ENCODE data around the gene MYLK3. TPM values are rescaled to one million over a fixed set of nuclear protein-coding genes. Genes with fewer than 3 reads are reported as not detected.

The MYLK3 gene
- total and polyA plus RNA-seq, 8 donors, result 0.11 to 0.37 (median 0.19) TPM

GRCh38 chr16:46700048-46700447 is 48.1 kb downstream of the MYLK3 start:
- Histone ChIP-seq H3K9me3 (no peaks in the 10 kb centered on the region), H3K36me3 (no peaks in the 10 kb centered on the region), H3K4me1 (no peaks in the 10 kb centered on the region), H3K27me3 (no peaks in the 10 kb centered on the region), H3K27ac (no peak overlapping the region), H3K4me3 (no peak overlapping the region)
- WGBS, 2 donors, result 92 to 94% methylated on average over 3 of the region's 3 CpGs
- DNase-seq, result no peak
- FAIRE-seq, result no peak
- TF ChIP-seq CTCF (IDR thresholded peaks at IDR 0.05), result no peak
- intact Hi-C loops (cut with DNase I), result no loop called here
- ATAC-seq, result no peak

- no peak for TF ChIP-seq CTCF (IDR thresholded peaks at IDR 0.05)
- Histone ChIP-seq H3K27me3 (no peaks in the 10 kb centered on the region), H3K36me3 (no peaks in the 10 kb centered on the region), H3K4me1 (no peaks in the 10 kb centered on the region), H3K27ac (no peak overlapping the region), H3K9me3 (no peaks in the 10 kb centered on the region), H3K4me3 (no peak overlapping the region)
- ATAC-seq (no peak), DNase-seq (no peak), FAIRE-seq (no peak)
- intact Hi-C loops (cut with DNase I), result no loop called here
- 35 to 43% methylated on average over 3 of the region's 3 CpGs for WGBS, 2 donors
Measured at GRCh38 chr16:46696957-46697356, 51.2 kb downstream of the MYLK3 start.

- Histone ChIP-seq H3K27ac (no peak overlapping the region), H3K36me3 (no peaks in the 10 kb centered on the region), H3K4me1 (no peaks in the 10 kb centered on the region), H3K27me3 (no peaks in the 10 kb centered on the region), H3K4me3 (no peak overlapping the region), H3K9me3 (no peaks in the 10 kb centered on the region)
- 84 to 94% methylated on average over 5 of the region's 5 CpGs for WGBS, 2 donors
- intact Hi-C loops (cut with DNase I), result no loop called here
- ATAC-seq (no peak), FAIRE-seq (no peak), DNase-seq (no peak)
- no peak for TF ChIP-seq CTCF (IDR thresholded peaks at IDR 0.05)
Measured at GRCh38 chr16:46695937-46696336, 52.2 kb downstream of the MYLK3 start.

- H3K9me3 ChIP-seq, result no peaks in the 10 kb centered on the region
- no peaks in the 10 kb centered on the region for H3K36me3 ChIP-seq
- no peaks in the 10 kb centered on the region for H3K27me3 ChIP-seq
- ATAC-seq (no peak), FAIRE-seq (no peak), DNase-seq (no peak)
- no peak overlapping the region for H3K27ac ChIP-seq
- peaks cover 0 to 7% (median 0%) of the 10 kb centered on the region in 3 donors for H3K4me1 ChIP-seq
- H3K4me3 ChIP-seq, result no peak overlapping the region
- 94 to 98% methylated on average over 2 of the region's 2 CpGs for WGBS, 2 donors
- TF ChIP-seq CTCF (IDR thresholded peaks at IDR 0.05), result no peak
- intact Hi-C loops (cut with DNase I), result no loop called here
Measured at GRCh38 chr16:46693598-46693997, 54.5 kb downstream of the MYLK3 start.

- intact Hi-C loops (cut with DNase I), result no loop called here
Measured at GRCh38 chr16:46691726-46692125, 56.4 kb downstream of the MYLK3 start.

More at GRCh38 chr16:46691726-46692125, 56.4 kb downstream of the MYLK3 start:
- no peaks in the 10 kb centered on the region for H3K27me3 ChIP-seq
- no peak for FAIRE-seq
- no peak for ATAC-seq
- TF ChIP-seq CTCF (IDR thresholded peaks at IDR 0.05), result no peak
- no peak overlapping the region for H3K4me3 ChIP-seq
- H3K36me3 ChIP-seq, result no peaks in the 10 kb centered on the region
- 74 to 80% methylated on average over 4 of the region's 4 CpGs for WGBS, 2 donors
- no peak overlapping the region for H3K27ac ChIP-seq
- no peak for DNase-seq
- no peaks in the 10 kb centered on the region for H3K9me3 ChIP-seq
- peaks cover 0 to 21% (median 5%) of the 10 kb centered on the region in 3 donors for H3K4me1 ChIP-seq

Data from pancreas (tissue), 10 donors.